DND-41 (cell line): ENCODE measurements around the gene SLC25A38.

ENCODE experiments used
- ATAC-seq: fragments of 200-7000 bp; cut with Tn5 transposase; 3 replicates; pipeline ENCODE4 v1.9.1; 2021; ENCODE audit warnings: low read depth; ENCODE audit not compliant: insufficient read depth
- DNase-seq: peaks from one replicate; pipeline ENCODE4 v3.0.0-alpha.2; 2020
- H2AFZ ChIP-seq: 2 replicates; pipeline ENCODE4 v1.6.0; 2012; ENCODE audit warnings: low read depth, low read length
- H3K27ac ChIP-seq: 2 replicates; pipeline ENCODE4 v1.5.1; 2012; ENCODE audit warnings: low read length, inconsistent platforms
- H3K27me3 ChIP-seq: fragments of 200-600 bp; sonication (generic); 2 replicates; pipeline ENCODE4 v1.6.0; 2012; ENCODE audit warnings: low read length, mild to moderate bottlenecking, inconsistent platforms; ENCODE audit not compliant: insufficient read depth, poor library complexity
- H3K36me3 ChIP-seq: 2 replicates; pipeline ENCODE4 v1.5.1; 2012; ENCODE audit warnings: low read length, inconsistent platforms; ENCODE audit not compliant: insufficient read depth
- H3K4me1 ChIP-seq: 2 replicates; pipeline ENCODE4 v1.5.1; 2012; ENCODE audit warnings: mild to moderate bottlenecking, low read length; ENCODE audit not compliant: insufficient read depth
- H3K4me2 ChIP-seq: 2 replicates; pipeline ENCODE4 v1.6.0; 2012; ENCODE audit warnings: mild to moderate bottlenecking, moderate library complexity, low read length, inconsistent platforms; ENCODE audit not compliant: insufficient read depth
- H3K4me3 ChIP-seq, 2 experiments: fragments of 200-600 bp in 1 of 2; shearing (Covaris generic) in 1 of 2; 2 replicates each; pipeline ENCODE4 v1.5.1; 2012 to 2016; ENCODE audit warnings: inconsistent platforms in 2 of 2, low read length in 2 of 2, mild to moderate bottlenecking in 2 of 2, low read depth in 1 of 2, moderate library complexity in 1 of 2
- H3K79me2 ChIP-seq: 2 replicates; pipeline ENCODE4 v1.6.0; 2012; ENCODE audit warnings: low read length, inconsistent platforms; ENCODE audit not compliant: insufficient read depth
- H3K9ac ChIP-seq: 2 replicates; pipeline ENCODE4 v1.6.0; 2012; ENCODE audit warnings: low read depth, mild to moderate bottlenecking, inconsistent platforms, low read length, moderate library complexity
- H3K9me3 ChIP-seq: 2 replicates; pipeline ENCODE4 v1.5.1; 2012; ENCODE audit warnings: low read length, moderate library complexity, mild to moderate bottlenecking, inconsistent platforms; ENCODE audit not compliant: insufficient read depth, severe bottlenecking
- H4K20me1 ChIP-seq: 2 replicates; pipeline ENCODE4 v1.6.0; 2012; ENCODE audit warnings: low read length; ENCODE audit not compliant: insufficient read depth
- EZH2 ChIP-seq: IDR thresholded peaks from 3 replicates; pipeline ENCODE4 v1.6.1; 2012; ENCODE audit warnings: borderline replicate concordance, low read depth, mild to moderate bottlenecking, moderate library complexity, low read length, inconsistent platforms; ENCODE audit not compliant: severe bottlenecking
- TF ChIP-seq, protein P1 (sequence below): IDR thresholded peaks from 2 replicates; pipeline ENCODE4 v1.5.1; 2012; ENCODE audit warnings: borderline replicate concordance, low read length, moderate library complexity, mild to moderate bottlenecking; ENCODE audit not compliant: poor library complexity, severe bottlenecking; ENCODE audit errors: extremely low read depth

The SLC25A38 gene

DNA sequence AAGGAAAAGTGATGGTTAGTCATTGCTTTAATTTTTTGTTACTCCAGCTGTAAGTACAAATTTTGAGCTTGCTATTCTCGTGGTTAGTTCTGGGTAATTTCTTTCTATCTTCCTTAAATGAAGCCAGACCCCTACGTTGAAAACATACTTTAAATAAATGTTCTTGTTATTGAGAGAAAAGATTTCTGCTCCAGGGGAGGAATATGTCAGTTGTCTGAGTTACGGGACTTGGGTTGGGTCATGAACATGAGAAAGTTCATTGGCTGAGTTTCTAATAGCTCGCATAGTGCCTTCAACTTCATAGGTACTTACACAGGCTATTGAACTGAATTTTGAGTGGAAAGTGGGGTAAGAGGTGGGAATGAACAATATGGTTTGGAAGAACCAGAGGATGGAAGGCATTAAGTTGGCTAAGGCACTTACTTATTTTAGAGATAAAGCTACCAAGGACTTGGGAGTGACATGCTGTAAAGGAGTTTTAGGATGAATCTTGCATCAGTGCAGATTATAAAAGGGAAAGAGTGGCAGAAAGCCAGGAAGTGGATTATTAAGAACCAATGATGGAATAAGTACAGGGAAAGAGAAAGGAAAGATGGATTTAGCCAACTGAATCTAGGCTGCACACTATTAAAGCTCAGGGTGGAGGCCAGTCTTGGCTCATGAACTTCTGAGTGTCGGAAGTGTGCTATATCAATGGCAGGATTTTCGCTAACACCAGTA, 24.8 kb downstream of the SLC25A38 start:
- Histone ChIP-seq H2AFZ (no peak overlapping the region), H3K4me3 (peak overlapping the region; percentile 99), H3K9ac (peak overlapping the region; percentile 94), H3K36me3 (peaks cover 63% of the 10 kb centered on the region), H3K4me2 (peak overlapping the region; percentile 99), H4K20me1 (peaks cover 62% of the 10 kb centered on the region), H3K79me2 (peaks cover 54% of the 10 kb centered on the region), H3K4me1 (peaks cover 48% of the 10 kb centered on the region), H3K9me3 (no peaks in the 10 kb centered on the region), H3K27ac (peak overlapping the region; percentile 95), H3K27me3 (no peaks in the 10 kb centered on the region)
- ATAC-seq (no peak), DNase-seq (no peak)
- TF ChIP-seq, protein P1, sequence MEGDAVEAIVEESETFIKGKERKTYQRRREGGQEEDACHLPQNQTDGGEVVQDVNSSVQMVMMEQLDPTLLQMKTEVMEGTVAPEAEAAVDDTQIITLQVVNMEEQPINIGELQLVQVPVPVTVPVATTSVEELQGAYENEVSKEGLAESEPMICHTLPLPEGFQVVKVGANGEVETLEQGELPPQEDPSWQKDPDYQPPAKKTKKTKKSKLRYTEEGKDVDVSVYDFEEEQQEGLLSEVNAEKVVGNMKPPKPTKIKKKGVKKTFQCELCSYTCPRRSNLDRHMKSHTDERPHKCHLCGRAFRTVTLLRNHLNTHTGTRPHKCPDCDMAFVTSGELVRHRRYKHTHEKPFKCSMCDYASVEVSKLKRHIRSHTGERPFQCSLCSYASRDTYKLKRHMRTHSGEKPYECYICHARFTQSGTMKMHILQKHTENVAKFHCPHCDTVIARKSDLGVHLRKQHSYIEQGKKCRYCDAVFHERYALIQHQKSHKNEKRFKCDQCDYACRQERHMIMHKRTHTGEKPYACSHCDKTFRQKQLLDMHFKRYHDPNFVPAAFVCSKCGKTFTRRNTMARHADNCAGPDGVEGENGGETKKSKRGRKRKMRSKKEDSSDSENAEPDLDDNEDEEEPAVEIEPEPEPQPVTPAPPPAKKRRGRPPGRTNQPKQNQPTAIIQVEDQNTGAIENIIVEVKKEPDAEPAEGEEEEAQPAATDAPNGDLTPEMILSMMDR, result no peak

DNA sequence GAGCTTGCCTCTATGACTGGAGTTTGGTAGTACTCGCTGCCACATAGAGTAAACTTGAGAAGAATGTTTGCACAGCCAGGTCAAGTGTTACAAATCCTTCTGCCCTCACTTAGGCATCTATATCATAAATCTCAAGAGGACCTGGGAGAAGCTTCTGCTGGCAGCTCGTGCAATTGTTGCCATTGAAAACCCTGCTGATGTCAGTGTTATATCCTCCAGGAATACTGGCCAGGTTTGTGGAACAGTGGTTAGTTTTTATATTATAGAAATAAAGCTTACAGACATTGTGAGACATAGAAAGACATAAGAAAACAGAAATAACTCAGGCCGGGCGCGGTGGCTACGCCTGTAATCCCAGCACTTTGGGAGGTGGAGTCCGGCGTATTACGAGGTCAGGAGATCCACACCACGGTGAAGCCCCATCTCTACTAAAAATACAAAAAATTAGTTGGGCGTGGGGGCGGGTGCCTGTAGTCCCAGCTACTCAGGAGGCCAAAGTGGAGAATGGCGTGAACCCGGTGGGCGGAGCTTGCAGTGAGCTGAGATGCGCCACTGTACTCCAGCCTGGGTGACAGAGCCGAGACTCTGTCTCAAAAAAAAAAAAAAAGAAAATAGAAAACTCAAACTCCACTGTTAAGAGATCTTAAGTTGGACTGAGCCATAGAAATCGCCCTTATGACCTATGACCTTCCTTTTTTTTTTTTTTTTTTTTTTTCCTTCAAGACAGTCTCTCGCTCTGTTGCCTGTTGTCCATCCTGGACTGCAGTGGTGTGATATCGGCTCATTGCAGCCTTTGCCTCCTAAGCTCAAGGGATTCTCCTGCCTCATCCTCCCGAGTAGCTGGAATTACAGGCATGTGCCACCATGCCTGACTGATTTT, 25.6 kb downstream of the SLC25A38 start:
- no peak for DNase-seq

DNA sequence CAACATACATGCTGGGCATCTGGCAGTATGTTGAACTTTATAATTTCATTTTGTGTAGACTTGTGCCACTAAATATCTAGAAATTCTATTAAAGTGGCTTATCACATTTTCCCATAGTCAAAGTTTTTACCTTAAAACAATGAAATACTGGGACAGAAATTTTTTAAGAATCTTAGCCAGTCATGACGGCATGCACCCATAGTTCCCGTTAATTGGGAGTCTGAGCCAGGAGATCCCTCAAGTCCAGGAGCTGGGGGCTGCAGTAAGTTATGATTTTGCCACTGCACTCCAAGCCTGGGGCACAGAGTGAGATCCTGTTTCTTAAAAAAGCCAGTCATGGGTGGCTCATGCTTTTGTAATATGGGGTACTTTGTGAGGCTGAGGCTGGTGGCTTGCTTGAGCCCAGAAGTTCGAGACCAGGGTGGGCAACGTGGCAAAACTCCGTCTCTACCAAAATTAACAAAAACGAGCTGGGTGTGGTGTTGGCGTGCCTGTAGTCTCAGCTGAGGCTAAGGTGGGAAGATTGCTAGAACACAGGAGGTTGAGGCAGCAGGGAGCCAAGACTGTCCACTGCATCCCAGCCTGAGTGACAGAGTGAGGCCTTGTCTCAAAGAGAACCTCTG, 26.5 kb downstream of the SLC25A38 start:
- no peaks in the 10 kb centered on the region for H3K27me3 ChIP-seq
- peaks cover 48% of the 10 kb centered on the region for H3K4me1 ChIP-seq
- TF ChIP-seq EZH2, result no peak
- TF ChIP-seq, protein P1, result no peak
- DNase-seq, result no peak
- H3K9ac ChIP-seq, result 0 out of 2 replicates have a peak overlapping the region, but pooled peaks have one; percentile 11
- H3K4me2 ChIP-seq, result peak overlapping the region; percentile 99; the same call in 1 of the 2 replicates
- no peak overlapping the region for H3K27ac ChIP-seq
- ATAC-seq, result no peak
- peak overlapping the region in 1 of 2 experiments; percentile 99; a peak in 1 of 4 replicates for H3K4me3 ChIP-seq
- peaks cover 54% of the 10 kb centered on the region for H3K79me2 ChIP-seq
- H2AFZ ChIP-seq, result no peak overlapping the region
- H3K9me3 ChIP-seq, result no peaks in the 10 kb centered on the region
- H4K20me1 ChIP-seq, result peaks cover 78% of the 10 kb centered on the region
- H3K36me3 ChIP-seq, result peaks cover 74% of the 10 kb centered on the region

More for the DNA sequence above, 25.6 kb downstream of the SLC25A38 start:
- H3K27ac ChIP-seq, result peak overlapping the region; percentile 95; the same call in 1 of the 2 replicates
- H3K79me2 ChIP-seq, result peaks cover 54% of the 10 kb centered on the region
- peak overlapping the region; percentile 94 for H3K9ac ChIP-seq
- H3K36me3 ChIP-seq, result peaks cover 71% of the 10 kb centered on the region
- H3K27me3 ChIP-seq, result no peaks in the 10 kb centered on the region
- TF ChIP-seq, protein P1, result no peak
- TF ChIP-seq EZH2, result no peak
- H3K4me1 ChIP-seq, result peaks cover 48% of the 10 kb centered on the region
- peaks cover 70% of the 10 kb centered on the region for H4K20me1 ChIP-seq
- no peak overlapping the region for H2AFZ ChIP-seq
- H3K4me2 ChIP-seq, result peak overlapping the region; percentile 99
- ATAC-seq, result no peak
- no peaks in the 10 kb centered on the region for H3K9me3 ChIP-seq
- peak overlapping the region in 1 of 2 experiments; percentile 99; a peak in 3 of 4 replicates for H3K4me3 ChIP-seq
